ENCODE results near the gene SORCS2. TPM values are rescaled to one million over a fixed set of nuclear protein-coding genes. Genes with fewer than 3 reads are reported as not detected.

SORCS2 gene
- total and polyA plus RNA-seq, 2 of the 4 experiments (the other 2 are of a cell fraction), result 0.36 to 0.62 TPM

- Histone ChIP-seq H2AK9ac (replicated peaks; ENCODE audit: low read depth, low read length, poor library complexity) (no peak overlapping the region), H3K23ac (ENCODE audit: low read depth, low read length) (no peak overlapping the region), H3K14ac (replicated peaks; ENCODE audit: low read depth, low read length) (no peak overlapping the region), H4K20me1 (ENCODE audit: insufficient read depth, low read length) (no peaks in the 10 kb centered on the region), H2AK5ac (ENCODE audit: low read depth, low read length) (no peak overlapping the region), H4K91ac (ENCODE audit: insufficient read depth, low read depth, low read length) (no peak overlapping the region), H3K9ac (ENCODE audit: low read depth, low read length) (no peak overlapping the region), H2BK120ac (ENCODE audit: low read depth, low read length) (no peak overlapping the region), H3K56ac (ENCODE audit: extremely low read depth, insufficient read depth, low read length) (no peak overlapping the region), H3K9me1 (ENCODE audit: insufficient read depth, low read length) (peaks cover 12% of the 10 kb centered on the region), H3K4me1 (ENCODE audit: control insufficient read depth, insufficient read depth, low read length) (no peaks in the 10 kb centered on the region; the same call in 1 of the 2 replicates), H2BK20ac (ENCODE audit: low read depth, low read length) (no peak overlapping the region), H3K36me3 (ENCODE audit: control insufficient read depth, insufficient read depth, low read length) (no peaks in the 10 kb centered on the region), H3K27ac (ENCODE audit: insufficient read depth, low read length) (no peak overlapping the region), H3K18ac (ENCODE audit: low read depth, low read length) (no peak overlapping the region), H3K79me1 (ENCODE audit: low read depth in 1 of 2, low read length in 2 of 2) (no peaks in the 10 kb centered on the region), H2BK15ac (ENCODE audit: low read depth, low read length) (no peak overlapping the region), H3K4me2 (ENCODE audit: low read depth, low read length) (no peak overlapping the region), H3K4ac (ENCODE audit: low read depth, low read length) (no peak overlapping the region), H2AFZ (replicated peaks; ENCODE audit: low read length, poor library complexity) (no peak overlapping the region), H2BK5ac (ENCODE audit: low read depth, low read length, poor library complexity, severe bottlenecking) (no peak overlapping the region), H3K27me3 (ENCODE audit: control insufficient read depth, insufficient read depth, low read length) (peaks cover 13% of the 10 kb centered on the region), H4K8ac (ENCODE audit: low read depth in 2 of 2, low read length in 2 of 2) (no peak overlapping the region), H4K5ac (ENCODE audit: low read depth, low read length) (no peak overlapping the region), H3K9me3 (ENCODE audit: control insufficient read depth, insufficient read depth, low read length) (no peaks in the 10 kb centered on the region), H3K4me3 (ENCODE audit: insufficient read depth, low read depth, low read length) (no peak overlapping the region)
- in situ Hi-C loops (cut with MboI; ENCODE audit: low sequenced_read_pairs), result no loop called here
- BruUV-seq (replicated peaks), result no TSS peak
- dilution Hi-C loops (cut with HindIII; ENCODE audit: low sequenced_read_pairs, unreplicated experiment), result no loop called here
- WGBS, 2 experiments (ENCODE audit: extremely low coverage in 2 of 2, insufficient read length in 1 of 2), result 90% methylated on average over 4 of the region's 12 CpGs; no CpG with 5 or more reads in 1 of the 2 experiments
- POLR2A ChIA-PET (ENCODE audit: unreplicated experiment), result no interaction called here
- CTCF ChIA-PET, result no interaction called here
- ATAC-seq (ENCODE audit: low read depth), result no peak
- TF ChIP-seq MAZ (IDR thresholded peaks at IDR 0.05; ENCODE audit: borderline replicate concordance, low read depth, low read length) (no peak), MAFK (IDR thresholded peaks at IDR 0.05; ENCODE audit: low read depth, low read length) (no peak), RFX5 (IDR thresholded peaks at IDR 0.05; ENCODE audit: low read depth, low read length) (no peak), USF2 (IDR thresholded peaks at IDR 0.05; ENCODE audit: low read depth, low read length) (no peak), RCOR1 (IDR thresholded peaks at IDR 0.05; ENCODE audit: insufficient replicate concordance, low read length) (no peak), CHD1 (IDR thresholded peaks at IDR 0.05; ENCODE audit: low read depth, low read length) (no peak), POLR2A (IDR thresholded peaks at IDR 0.05; ENCODE audit: low read depth, low read length) (no peak), BHLHE40 (IDR thresholded peaks at IDR 0.05; ENCODE audit: low read depth, low read length) (no peak), RAD21 (IDR thresholded peaks at IDR 0.05; ENCODE audit: low read length) (no peak), NFE2L2 (IDR thresholded peaks at IDR 0.05; ENCODE audit: low read depth, low read length) (no peak)
- TF ChIP-seq, protein P1, sequence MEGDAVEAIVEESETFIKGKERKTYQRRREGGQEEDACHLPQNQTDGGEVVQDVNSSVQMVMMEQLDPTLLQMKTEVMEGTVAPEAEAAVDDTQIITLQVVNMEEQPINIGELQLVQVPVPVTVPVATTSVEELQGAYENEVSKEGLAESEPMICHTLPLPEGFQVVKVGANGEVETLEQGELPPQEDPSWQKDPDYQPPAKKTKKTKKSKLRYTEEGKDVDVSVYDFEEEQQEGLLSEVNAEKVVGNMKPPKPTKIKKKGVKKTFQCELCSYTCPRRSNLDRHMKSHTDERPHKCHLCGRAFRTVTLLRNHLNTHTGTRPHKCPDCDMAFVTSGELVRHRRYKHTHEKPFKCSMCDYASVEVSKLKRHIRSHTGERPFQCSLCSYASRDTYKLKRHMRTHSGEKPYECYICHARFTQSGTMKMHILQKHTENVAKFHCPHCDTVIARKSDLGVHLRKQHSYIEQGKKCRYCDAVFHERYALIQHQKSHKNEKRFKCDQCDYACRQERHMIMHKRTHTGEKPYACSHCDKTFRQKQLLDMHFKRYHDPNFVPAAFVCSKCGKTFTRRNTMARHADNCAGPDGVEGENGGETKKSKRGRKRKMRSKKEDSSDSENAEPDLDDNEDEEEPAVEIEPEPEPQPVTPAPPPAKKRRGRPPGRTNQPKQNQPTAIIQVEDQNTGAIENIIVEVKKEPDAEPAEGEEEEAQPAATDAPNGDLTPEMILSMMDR (conservative IDR thresholded peaks at IDR 0.05; ENCODE audit: low read depth, low read length), result no peak
- intact Hi-C loops (cut with micrococcal nuclease), result no loop called here
- no peak for DNase-seq
Measured at GRCh38 chr4:7638489-7638888, 446.2 kb downstream of the SORCS2 start.
